GM08714 (cell line): ENCODE results near the gene C15orf62.

Experiments
- H3K4me3 ChIP-seq: fragments of 200-500 bp; sonication (Bioruptor generic); 2 replicates; pipeline ENCODE4 v1.5.1; 2014; ENCODE audit warnings: mild to moderate bottlenecking, low read length, inconsistent platforms
- ZNF274 ChIP-seq: IDR thresholded peaks from 2 replicates; pipeline ENCODE4 v1.6.1; 2012; ENCODE audit warnings: mild to moderate bottlenecking, low read depth, low read length

The C15orf62 gene

GRCh38 chr15:40782609-40783227 is 12.9 kb downstream of the C15orf62 start:
- no peak overlapping the region for H3K4me3 ChIP-seq
- no peak for TF ChIP-seq ZNF274

- no peak for TF ChIP-seq ZNF274
These were observed 15.4 kb downstream of the C15orf62 start for GRCh38 chr15:40785164-40785563.

DNA sequence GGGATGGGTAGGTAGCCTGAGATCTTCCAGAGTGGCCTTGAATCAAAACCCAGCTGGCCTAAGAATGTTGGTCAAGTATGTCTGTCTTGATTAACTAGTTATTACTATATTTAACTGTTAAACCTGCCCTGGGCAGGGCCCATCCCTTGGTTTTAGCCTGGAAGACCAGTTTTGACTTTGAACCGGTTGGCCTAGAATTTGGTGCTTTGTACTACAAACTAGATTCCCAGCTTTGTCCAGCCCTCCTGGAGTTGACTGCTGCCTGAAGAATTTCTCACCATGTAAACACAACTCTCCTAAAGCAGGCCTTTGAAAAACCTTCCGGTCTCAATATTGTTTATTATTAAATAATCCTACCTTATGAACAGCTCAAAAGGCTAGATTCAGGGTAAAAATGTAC is 16.0 kb downstream of the C15orf62 start:
- H3K4me3 ChIP-seq, result no peak overlapping the region
- no peak for TF ChIP-seq ZNF274

More at GRCh38 chr15:40785164-40785563, 15.4 kb downstream of the C15orf62 start:
- H3K4me3 ChIP-seq, result no peak overlapping the region

DNA sequence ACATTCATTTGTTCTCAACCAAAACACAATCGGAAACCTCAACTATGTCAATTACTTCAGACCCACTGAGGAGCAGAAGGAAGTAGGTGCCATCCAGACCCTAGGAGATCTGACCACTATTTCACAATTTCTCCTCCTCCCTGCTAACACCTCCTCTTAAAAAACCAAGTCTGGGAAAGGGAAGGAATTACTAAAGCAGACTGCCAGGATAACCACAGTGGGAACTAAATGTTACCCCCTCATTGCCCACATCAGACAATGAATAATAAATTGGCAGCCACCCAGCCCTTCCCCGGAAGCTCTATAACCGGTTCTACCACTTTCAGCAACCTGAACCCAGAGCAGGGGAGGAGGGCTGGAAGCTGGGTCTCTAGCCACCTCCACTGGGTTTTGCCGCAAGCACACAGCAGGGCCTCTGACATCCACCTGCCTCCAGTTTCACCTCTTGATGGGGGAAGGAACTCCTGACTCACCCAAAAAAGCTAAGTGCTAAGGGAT is 17.6 kb downstream of the C15orf62 start:
- H3K4me3 ChIP-seq, result no peak overlapping the region
- no peak for TF ChIP-seq ZNF274

DNA sequence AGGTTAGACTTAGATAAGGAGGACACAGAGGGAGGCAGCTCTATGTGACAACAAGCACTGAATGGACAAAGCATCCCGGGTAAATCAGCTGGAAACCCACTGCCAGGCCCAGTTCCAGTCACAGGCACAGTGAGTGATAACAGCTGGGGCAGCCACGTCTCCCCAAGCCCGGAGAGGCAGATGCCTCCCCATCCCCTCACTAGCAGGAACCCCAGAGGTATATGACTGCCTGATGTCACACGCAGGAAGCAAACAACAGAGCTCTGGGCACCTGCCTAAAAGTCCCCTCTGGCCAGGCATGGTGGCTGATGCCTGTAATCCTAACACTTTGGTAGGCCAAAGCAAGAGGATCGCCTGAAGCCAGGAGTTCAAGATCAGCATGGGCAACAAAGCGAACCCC is 18.2 kb downstream of the C15orf62 start:
- TF ChIP-seq ZNF274, result no peak

GRCh38 chr15:40789119-40789518 is 19.3 kb downstream of the C15orf62 start:
- TF ChIP-seq ZNF274, result no peak
- no peak overlapping the region for H3K4me3 ChIP-seq

More for the DNA sequence above, 18.2 kb downstream of the C15orf62 start:
- H3K4me3 ChIP-seq, result no peak overlapping the region

GRCh38 chr15:40789999-40790398 is 20.2 kb downstream of the C15orf62 start:
- H3K4me3 ChIP-seq, result no peak overlapping the region
- no peak for TF ChIP-seq ZNF274

- TF ChIP-seq ZNF274, result no peak
- no peak overlapping the region for H3K4me3 ChIP-seq
These were observed 20.9 kb downstream of the C15orf62 start for GRCh38 chr15:40790718-40791117.

DNA sequence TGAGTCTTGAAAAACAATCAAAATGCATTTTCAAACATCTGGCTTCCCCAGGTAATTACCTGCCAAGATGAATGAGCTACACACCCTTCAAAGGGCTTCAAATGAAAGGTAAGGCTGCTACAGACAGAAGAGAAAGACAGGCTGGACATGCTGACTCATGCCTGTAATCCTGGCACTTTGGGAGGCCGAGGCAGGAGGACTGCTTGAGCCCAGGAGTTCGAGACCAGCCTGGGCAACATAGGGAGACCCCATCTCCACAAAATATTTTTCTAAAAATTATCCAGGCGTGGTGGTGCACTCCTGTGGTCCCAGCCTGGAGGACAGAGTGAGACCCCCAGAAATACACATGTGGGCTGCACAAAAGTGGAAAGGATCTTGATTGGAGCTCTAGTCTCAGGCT is 22.6 kb downstream of the C15orf62 start:
- no peak overlapping the region for H3K4me3 ChIP-seq
- no peak for TF ChIP-seq ZNF274

GRCh38 chr15:40793216-40793989 is 23.6 kb downstream of the C15orf62 start:
- no peak for TF ChIP-seq ZNF274

DNA sequence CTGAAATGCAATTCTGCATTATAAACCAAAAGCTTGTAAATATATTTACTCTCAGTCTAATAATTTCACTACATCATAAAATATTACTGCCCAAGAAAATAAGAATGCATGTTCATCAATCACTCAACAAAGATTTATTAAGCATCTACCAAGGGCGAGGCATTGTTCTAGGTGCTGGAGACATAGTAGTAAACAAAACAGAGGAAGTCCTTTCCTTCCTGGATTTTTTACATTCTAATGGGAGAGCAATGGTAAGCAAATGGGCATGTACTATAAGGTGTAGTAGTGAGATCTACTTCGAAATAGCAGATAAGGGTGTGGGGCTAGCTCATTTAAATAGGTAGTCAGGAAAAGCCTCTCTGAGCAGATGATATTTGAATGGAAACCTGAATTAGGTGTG is 26.3 kb downstream of the C15orf62 start:
- TF ChIP-seq ZNF274, result no peak
- H3K4me3 ChIP-seq, result no peak overlapping the region

More at GRCh38 chr15:40793216-40793989, 23.6 kb downstream of the C15orf62 start:
- no peak overlapping the region for H3K4me3 ChIP-seq

DNA sequence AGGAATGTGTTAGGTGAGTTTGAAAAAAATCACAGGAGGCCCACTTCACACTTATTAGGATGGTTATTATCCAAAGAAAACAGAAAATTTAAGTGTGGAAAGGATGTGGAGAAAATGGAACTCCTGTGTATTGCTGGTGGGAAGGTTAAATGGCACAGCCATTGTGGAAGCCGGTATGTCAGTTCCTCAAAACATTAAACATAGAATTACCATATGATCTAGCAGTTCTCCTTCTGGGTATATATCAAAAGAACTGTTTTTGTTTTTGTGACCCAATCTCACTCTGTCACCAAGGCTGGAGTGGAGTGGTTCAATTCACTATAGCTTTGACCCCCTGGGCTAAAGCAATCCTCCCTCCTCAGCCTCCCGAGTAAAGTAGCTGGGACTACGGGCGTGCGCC is 26.7 kb downstream of the C15orf62 start:
- TF ChIP-seq ZNF274, result no peak
- no peak overlapping the region for H3K4me3 ChIP-seq

DNA sequence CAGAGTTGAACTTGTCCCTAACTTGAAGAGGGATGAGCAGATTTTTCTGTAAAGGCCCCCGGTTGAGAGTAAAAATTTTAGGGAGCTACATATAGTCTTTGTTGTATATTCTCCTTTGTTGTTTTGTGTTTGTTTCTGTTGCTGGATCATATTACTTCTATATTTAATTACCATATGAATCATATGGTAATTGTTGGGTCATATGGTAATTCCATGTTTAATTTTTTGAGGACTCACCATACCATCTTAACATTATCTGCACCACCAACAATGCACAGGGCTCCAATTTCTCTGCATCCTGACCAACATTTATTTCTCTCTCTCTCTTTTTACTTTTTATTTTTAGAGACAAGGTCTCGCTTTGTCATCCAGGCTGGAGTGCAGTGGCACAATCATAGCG is 29.7 kb downstream of the C15orf62 start:
- TF ChIP-seq ZNF274, result no peak
- no peak overlapping the region for H3K4me3 ChIP-seq

DNA sequence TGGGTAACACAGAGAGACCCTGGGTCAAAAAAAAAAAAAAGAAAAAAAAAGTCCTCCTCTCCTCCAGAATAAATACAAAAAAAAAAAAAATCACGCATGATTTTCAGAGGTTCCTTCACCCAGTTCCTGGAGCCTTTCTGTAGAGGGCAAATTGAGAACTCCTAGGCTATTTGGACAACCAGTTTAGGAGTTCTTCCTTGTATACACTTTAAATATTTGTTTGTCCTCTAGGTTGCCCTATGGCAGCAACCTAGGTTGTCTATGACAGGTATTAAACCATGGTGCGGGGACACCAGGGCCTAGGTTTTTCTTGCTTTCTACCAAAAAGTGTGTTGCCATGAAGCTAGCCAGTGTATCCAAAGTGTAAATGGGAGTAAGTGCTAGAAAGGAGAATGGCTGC is 33.3 kb downstream of the C15orf62 start:
- TF ChIP-seq ZNF274, result no peak
- H3K4me3 ChIP-seq, result no peak overlapping the region

DNA sequence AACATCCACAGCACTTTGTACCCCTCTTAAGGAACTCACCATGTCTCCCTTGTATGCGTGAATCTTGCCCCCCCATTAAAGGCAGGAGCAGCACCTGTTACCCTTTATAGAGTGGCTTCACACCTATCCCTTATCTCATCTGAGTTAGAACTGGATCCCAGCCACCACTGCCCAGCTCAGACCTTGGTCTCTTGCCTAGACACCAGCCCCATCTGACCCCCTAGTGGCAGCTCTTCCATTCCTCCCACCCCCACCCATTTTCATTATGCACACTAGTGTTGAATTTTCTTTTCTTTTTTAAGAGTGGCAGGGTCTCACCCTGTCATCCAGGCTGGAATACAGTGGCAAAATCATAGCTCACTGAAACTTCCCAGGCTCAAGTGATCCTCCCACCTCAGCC is 33.9 kb downstream of the C15orf62 start:
- H3K4me3 ChIP-seq, result no peak overlapping the region
- TF ChIP-seq ZNF274, result no peak
